ENCODE data around the gene RWDD4. TPM values are rescaled to one million over a fixed set of nuclear protein-coding genes. Genes with fewer than 3 reads are reported as not detected.

RWDD4 gene
- total and polyA plus RNA-seq, 4 donors, result 10.9 to 19.9 (median 16.0) TPM

- Histone ChIP-seq H3K36me3 (ENCODE audit: control insufficient read depth in 4 of 4, insufficient read depth in 4 of 4, low read length in 4 of 4) (peaks cover 25 to 66% (median 48%) of the 10 kb centered on the region in 4 donors), H3K9me3 (ENCODE audit: control insufficient read depth in 4 of 4, insufficient read depth in 3 of 4, low read length in 3 of 4) (no peaks in the 10 kb centered on the region), H3K9ac (ENCODE audit: insufficient read depth in 1 of 2, low read length in 2 of 2) (no peak overlapping the region), H3K27me3 (ENCODE audit: control insufficient read depth in 3 of 3, insufficient read depth in 3 of 3, low read length in 2 of 3) (no peaks in the 10 kb centered on the region), H3K27ac (ENCODE audit: low read depth in 1 of 2, low read length in 1 of 2) (no peak overlapping the region), H3K4me3 (no peak overlapping the region), H3K4me1 (ENCODE audit: control insufficient read depth in 5 of 5, insufficient read depth in 5 of 5, low read length in 5 of 5) (no peaks in the 10 kb centered on the region)
- DNase-seq, result no peak
- no peak for ATAC-seq (ENCODE audit: insufficient read depth, low FRiP score)
- no peak for TF ChIP-seq CTCF (IDR thresholded peaks at IDR 0.05; ENCODE audit: control extremely low read depth, extremely low read depth)
Measured at GRCh38 chr4:183698909-183699308, 39.9 kb upstream of the RWDD4 start.

GRCh38 chr4:183691897-183692296, 32.9 kb upstream of the RWDD4 start:
- Histone ChIP-seq H3K4me1 (ENCODE audit: control insufficient read depth in 5 of 5, insufficient read depth in 5 of 5, low read length in 5 of 5) (no peaks in the 10 kb centered on the region), H3K9me3 (ENCODE audit: control insufficient read depth in 4 of 4, insufficient read depth in 3 of 4, low read length in 3 of 4) (no peaks in the 10 kb centered on the region), H3K9ac (ENCODE audit: insufficient read depth in 1 of 2, low read length in 2 of 2) (no peak overlapping the region), H3K27me3 (ENCODE audit: control insufficient read depth in 3 of 3, insufficient read depth in 3 of 3, low read length in 2 of 3) (no peaks in the 10 kb centered on the region), H3K27ac (ENCODE audit: low read depth in 1 of 2, low read length in 1 of 2) (no peak overlapping the region), H3K36me3 (ENCODE audit: control insufficient read depth in 4 of 4, insufficient read depth in 4 of 4, low read length in 4 of 4) (peaks cover 26 to 43% (median 34%) of the 10 kb centered on the region in 4 donors), H3K4me3 (no peak overlapping the region)
- DNase-seq (no peak), ATAC-seq (ENCODE audit: insufficient read depth, low FRiP score) (no peak)
- no peak for TF ChIP-seq CTCF (IDR thresholded peaks at IDR 0.05; ENCODE audit: control extremely low read depth, extremely low read depth)

- ATAC-seq (ENCODE audit: insufficient read depth, low FRiP score), result no peak
- Histone ChIP-seq H3K36me3 (ENCODE audit: control insufficient read depth in 4 of 4, insufficient read depth in 4 of 4, low read length in 4 of 4) (peaks cover 22 to 40% (median 34%) of the 10 kb centered on the region in 4 donors), H3K27ac (ENCODE audit: low read depth in 1 of 2, low read length in 1 of 2) (no peak overlapping the region)
Measured at GRCh38 chr4:183691006-183691405, 32.0 kb upstream of the RWDD4 start.

More at GRCh38 chr4:183691006-183691405, 32.0 kb upstream of the RWDD4 start:
- TF ChIP-seq CTCF (IDR thresholded peaks at IDR 0.05; ENCODE audit: control extremely low read depth, extremely low read depth), result no peak
- H3K9me3 ChIP-seq (ENCODE audit: control insufficient read depth in 4 of 4, insufficient read depth in 3 of 4, low read length in 3 of 4), result no peaks in the 10 kb centered on the region
- H3K27me3 ChIP-seq (ENCODE audit: control insufficient read depth in 3 of 3, insufficient read depth in 3 of 3, low read length in 2 of 3), result no peaks in the 10 kb centered on the region
- no peak overlapping the region for H3K4me3 ChIP-seq
- no peak for DNase-seq
- no peak overlapping the region for H3K9ac ChIP-seq (ENCODE audit: insufficient read depth in 1 of 2, low read length in 2 of 2)
- H3K4me1 ChIP-seq (ENCODE audit: control insufficient read depth in 5 of 5, insufficient read depth in 5 of 5, low read length in 5 of 5), result no peaks in the 10 kb centered on the region

Data from lung (tissue), 12 donors.